Stimulated activated CD4-positive, alpha-beta T cell treated with anti-CD3 and anti-CD28 coated beads, Interleukin-1b, Interleukin-23, amount 100 ng/mL, for 48 hours (primary cell): ENCODE results near the gene RGS10.
"Not testable (repeated sequence)": the region's sequence is repeated elsewhere in the genome, so short reads cannot be mapped to it uniquely, and the experiment has no call there.

Experiments used
- DNase-seq: peaks from one replicate; pipeline ENCODE4 v3.0.0-alpha.2; 2020

The RGS10 gene

DNA sequence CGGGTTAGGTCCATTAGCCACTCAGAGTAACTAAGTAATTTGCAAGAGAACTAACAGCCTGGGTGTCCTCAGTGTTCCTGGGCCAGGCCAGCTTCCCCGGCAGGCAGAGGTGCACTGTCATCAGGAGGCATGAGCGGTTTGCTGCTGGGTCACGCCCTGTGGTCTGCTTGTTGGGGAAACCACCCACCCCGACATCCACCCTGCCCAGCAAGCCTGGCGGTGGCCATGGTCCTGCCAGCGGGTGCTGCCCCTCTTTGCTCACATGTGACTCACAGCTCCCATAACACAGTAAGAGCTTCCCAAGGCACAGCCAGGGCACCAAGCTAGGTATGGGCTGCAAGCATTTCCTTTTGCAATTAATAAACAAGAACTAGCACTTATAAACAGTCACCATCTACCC lies 75.9 kb downstream of the RGS10 start:
- DNase-seq, result peak; percentile 30

DNA sequence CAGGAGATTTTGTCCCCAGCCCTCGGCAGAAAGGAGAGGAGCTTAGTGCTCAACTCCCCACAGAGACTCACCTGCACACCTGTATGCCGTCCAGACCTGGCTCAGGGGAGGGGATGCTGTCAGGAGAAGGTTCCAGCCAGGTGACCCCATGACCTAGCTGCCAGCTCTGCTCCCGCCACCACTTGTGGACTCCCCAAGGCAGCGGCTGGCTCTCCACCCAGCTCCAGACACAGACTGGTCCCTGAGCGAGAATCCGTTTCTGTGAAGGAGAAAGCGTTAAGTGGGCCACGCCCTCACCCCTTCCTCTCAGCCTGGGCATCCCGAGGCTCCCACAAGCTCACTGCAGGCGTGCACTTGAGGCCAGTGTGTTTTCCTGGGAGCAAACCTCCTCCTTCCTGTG lies 76.4 kb downstream of the RGS10 start:
- no peak for DNase-seq

DNA sequence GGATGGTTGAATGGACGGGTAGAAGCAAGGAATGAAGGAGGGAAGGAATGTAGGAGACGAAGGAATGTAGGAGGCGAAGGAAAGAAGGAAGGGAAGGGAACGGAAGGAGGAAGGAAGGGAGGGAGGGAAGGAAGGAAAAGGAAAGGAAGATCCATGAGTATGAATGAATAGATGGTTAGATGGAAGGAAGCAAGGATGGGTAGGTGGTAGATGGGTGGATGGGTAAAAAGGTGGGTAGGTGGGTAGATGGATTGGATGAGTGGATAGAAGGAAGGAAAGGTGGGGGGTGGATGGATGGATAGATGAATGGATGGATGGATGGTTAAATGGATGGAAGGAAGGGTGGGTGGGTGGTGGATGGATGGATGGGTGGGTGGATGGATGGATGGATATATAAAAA lies 77.4 kb downstream of the RGS10 start:
- DNase-seq, result no peak

DNA sequence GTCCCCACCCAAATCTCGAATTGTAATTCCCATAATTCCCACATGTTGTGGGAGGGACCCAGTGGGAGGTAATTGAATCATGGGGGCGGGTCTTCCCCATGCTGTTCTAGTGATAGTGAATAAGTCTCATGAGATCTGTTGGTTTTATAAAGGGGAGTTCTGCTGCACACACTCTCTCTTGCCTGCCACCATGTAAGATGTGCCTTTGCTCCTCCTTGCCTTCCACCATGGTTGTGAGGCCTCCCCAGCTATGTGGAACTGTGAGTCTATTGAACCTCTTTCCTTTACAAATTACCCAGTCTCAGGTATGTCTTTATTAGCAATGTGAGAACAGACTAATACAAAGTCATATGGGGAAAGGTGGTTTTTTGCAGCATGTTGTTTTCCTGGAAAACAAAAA lies 79.3 kb downstream of the RGS10 start:
- not testable (repeated sequence) for DNase-seq

GRCh38 chr10:119462773-119463172 lies 79.7 kb downstream of the RGS10 start:
- DNase-seq, result no peak

DNA sequence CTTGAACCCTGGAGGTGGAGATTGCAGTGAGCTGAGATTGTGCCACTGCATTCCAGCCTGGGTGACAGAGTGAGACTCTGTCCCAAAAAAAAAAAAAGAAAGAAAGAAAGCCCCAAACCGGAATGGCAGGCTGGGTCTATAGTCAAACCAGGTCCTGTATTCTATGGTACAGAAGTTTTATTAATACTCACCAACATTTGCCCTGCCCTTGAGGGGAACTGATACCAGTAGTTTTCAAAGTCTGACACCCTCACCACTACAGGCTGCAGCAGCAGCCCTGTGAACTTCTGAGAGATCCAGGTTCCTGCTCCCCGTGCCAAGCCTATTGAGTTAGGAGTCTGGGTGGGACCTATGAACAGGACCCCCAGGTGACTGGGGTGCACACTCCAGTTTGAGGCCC lies 80.6 kb downstream of the RGS10 start:
- no peak for DNase-seq

GRCh38 chr10:119461380-119461779 lies 81.1 kb downstream of the RGS10 start:
- no peak for DNase-seq

- DNase-seq, result no peak
Observed at GRCh38 chr10:119460369-119461195, 81.9 kb downstream of the RGS10 start.

DNA sequence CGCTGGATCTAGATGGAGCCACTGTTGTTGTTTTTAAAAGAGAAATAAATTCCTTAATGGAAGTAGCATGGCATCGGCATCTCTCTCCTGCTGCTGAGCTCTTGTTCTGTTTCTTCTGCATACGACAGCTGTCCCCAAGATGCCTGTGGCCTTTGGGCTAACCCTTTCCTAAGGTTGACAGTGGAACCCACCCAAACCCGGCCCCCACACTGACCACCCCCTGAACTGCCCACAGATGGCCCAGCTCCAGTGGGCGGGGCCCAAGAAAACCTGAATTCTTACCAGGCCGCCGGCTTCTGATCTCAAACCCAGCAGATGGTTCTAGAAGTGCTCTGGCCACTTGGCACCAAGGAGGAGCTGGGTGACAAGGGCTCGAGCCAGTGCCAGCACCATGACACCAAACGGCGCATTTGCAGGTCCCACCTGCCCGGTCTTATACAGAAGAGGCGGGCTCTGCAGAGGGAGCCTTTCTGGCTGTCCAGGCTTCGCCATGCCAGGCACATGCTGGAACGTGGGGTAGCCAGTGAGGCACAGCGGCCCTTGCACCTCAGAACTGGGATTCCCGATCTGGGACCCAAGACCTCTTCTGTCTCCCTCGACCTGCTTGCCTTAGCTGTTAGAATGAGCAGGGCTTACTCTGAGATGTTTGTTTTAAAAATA lies 82.7 kb downstream of the RGS10 start:
- no peak for DNase-seq

- DNase-seq, result no peak
Observed at GRCh38 chr10:119457966-119458766, 84.4 kb downstream of the RGS10 start.

DNA sequence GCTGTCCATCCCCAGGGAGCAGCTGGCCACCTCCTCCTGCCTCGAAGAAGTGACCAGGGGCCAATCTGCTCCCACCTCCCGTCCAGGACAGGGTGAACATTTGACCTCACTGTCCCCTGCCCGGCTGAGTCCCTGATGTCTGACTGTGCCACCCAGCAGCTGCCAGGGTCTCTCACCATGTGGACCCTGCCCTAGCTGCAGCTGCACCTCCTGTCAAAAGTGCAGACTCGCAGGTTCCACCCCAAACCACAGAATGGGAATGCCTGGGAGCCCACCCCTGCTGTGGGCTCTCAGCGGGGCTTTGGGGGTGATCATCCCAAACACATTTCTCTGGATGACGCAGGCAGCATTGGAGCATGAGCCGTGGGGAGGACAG lies 86.1 kb downstream of the RGS10 start:
- no peak for DNase-seq

DNA sequence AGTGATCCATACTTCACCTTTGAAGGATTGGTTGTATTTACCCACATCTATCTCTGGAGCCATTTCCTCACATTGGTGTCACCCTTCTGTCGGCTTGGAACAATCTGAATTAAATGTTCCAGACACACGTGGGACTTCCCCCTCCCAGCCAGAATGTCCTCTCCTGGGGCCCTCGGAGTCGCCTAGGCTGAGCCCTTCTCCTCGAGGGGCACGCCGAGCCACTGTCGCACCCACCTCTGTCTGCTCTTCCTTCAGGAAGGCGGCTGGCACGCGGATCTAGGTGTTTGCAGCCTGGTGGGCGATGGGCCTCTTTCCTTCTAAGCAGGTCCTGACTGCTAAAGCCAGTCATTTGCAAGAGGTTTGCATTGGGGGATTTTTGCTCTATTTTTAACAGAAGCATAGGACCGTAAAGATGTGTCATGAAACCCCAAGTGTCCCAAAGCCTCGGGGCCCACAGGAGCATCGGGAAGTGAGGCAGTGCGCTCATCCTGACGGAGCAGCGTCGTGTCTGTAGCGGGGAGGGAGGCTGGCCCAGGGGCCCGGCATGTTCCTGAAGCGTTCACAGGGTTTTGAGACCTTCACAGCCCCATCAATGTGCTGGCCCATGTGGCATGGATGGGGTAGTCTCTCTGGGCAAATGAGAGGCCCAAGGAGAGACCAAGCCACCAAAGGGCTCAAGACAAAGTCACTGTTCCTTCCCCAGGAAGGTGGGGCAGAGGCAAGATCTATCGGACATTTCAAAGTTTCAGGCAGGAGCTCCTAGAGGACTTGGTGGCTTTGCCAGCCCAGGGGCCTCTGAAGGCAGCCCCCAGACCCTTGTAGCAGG lies 86.7 kb downstream of the RGS10 start:
- DNase-seq, result no peak

- no peak for DNase-seq
Observed at GRCh38 chr10:119454990-119455389, 87.5 kb downstream of the RGS10 start.

DNA sequence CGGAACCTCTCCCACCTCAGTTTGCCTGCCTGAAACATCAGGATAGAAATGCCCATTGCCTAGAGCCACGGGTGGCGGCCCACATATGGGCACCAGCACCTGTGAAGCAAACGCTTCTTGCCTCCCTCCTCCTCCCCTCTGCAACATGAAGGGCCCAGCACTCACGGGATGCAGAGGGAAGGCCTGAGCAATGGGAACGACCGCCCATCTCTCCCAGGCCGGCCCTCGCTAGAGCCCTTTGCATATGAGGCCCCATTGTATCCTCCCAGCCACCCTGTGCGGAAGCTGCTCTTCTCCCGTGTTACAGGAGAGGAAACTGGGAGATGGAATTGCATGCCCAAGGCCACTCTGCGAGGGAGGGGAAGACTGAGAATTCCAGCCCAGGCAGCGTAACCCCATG lies 88.2 kb downstream of the RGS10 start:
- no peak for DNase-seq

GRCh38 chr10:119453313-119453712 lies 89.2 kb downstream of the RGS10 start:
- no peak for DNase-seq

- DNase-seq, result no peak
Observed at GRCh38 chr10:119452396-119452795, 90.1 kb downstream of the RGS10 start.

DNA sequence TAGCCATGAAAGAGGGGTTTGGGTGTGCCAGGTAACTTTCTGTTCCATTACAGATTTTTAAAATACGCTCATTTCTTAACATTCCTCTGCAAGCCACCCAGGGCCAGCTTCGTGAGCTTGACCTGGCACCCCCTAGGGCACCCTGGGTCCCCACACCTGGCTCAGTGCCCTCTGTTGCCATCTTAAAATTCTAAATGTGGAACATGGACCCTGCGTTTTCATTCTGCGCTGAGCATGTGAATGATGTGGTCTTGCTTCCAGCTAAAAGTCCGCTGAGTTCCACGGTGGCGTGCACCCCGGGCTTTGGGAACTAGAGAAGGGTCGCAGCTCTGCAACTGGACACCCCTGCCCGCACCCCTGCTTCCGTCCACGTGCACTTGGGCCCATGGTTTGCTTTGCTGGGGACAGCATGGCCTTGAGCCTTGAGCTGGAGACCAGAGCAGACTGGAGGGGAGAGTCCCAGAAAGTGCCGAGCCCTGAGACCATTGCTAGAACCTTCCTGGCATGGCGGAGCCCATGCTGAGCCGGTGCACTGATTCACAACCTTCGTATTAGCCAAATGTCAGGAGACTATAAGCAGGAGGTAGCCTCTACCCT lies 91.1 kb downstream of the RGS10 start:
- DNase-seq, result no peak

- no peak for DNase-seq
Observed at GRCh38 chr10:119450606-119451299, 91.8 kb downstream of the RGS10 start.
